Activated T-cell treated with anti-CD3 and anti-CD28 coated beads, Interleukin-2, amount 50 U/mL, for 24 hours (primary cell): ENCODE results near the gene CARD11.

Experiments used
- DNase-seq: peaks from one replicate; pipeline ENCODE4 v3.0.0-alpha.2; 2020
- H3K27ac Mint-ChIP-seq: 2 replicates; pipeline ENCODE4 v1.8.0; 2020; ENCODE audit warnings: mild to moderate bottlenecking, mixed read lengths
- H3K27me3 Mint-ChIP-seq: 2 replicates; pipeline ENCODE4 v1.8.0; 2020; ENCODE audit warnings: mixed read lengths
- H3K36me3 Mint-ChIP-seq: 2 replicates; pipeline ENCODE4 v1.8.0; 2020; ENCODE audit warnings: low read depth, mixed read lengths
- H3K4me1 Mint-ChIP-seq: 2 replicates; pipeline ENCODE4 v1.8.0; 2020; ENCODE audit warnings: low read depth, mixed read lengths
- H3K4me3 Mint-ChIP-seq: 2 replicates; pipeline ENCODE4 v1.8.0; 2020; ENCODE audit warnings: mild to moderate bottlenecking, moderate library complexity, mixed read lengths
- H3K9me3 Mint-ChIP-seq: 2 replicates; pipeline ENCODE4 v1.8.0; 2020; ENCODE audit warnings: mixed read lengths

The CARD11 gene

GRCh38 chr7:2936301-2936700 is 107.4 kb downstream of the CARD11 start:
- H3K36me3 Mint-ChIP-seq = peaks cover 89% of the 10 kb centered on the region
- no peaks in the 10 kb centered on the region for H3K9me3 Mint-ChIP-seq
- H3K4me3 Mint-ChIP-seq = no peak overlapping the region
- H3K27me3 Mint-ChIP-seq = no peaks in the 10 kb centered on the region
- peaks cover 20% of the 10 kb centered on the region for H3K4me1 Mint-ChIP-seq
- DNase-seq = peak; percentile 9
- peak overlapping the region; percentile 28 for H3K27ac Mint-ChIP-seq

- H3K4me1 Mint-ChIP-seq = peaks cover 20% of the 10 kb centered on the region
- H3K27me3 Mint-ChIP-seq = no peaks in the 10 kb centered on the region
- H3K27ac Mint-ChIP-seq = peak overlapping the region; percentile 96
- peaks cover 92% of the 10 kb centered on the region for H3K36me3 Mint-ChIP-seq
- no peak overlapping the region for H3K4me3 Mint-ChIP-seq
- peak; percentile 28 for DNase-seq
- H3K9me3 Mint-ChIP-seq = no peaks in the 10 kb centered on the region
Measured at GRCh38 chr7:2934984-2935740, 108.5 kb downstream of the CARD11 start.

- no peak overlapping the region for H3K4me3 Mint-ChIP-seq
- H3K27ac Mint-ChIP-seq = peak overlapping the region; percentile 96
- no peaks in the 10 kb centered on the region for H3K9me3 Mint-ChIP-seq
- H3K27me3 Mint-ChIP-seq = no peaks in the 10 kb centered on the region
- DNase-seq = peak; percentile 52
- H3K36me3 Mint-ChIP-seq = peaks cover 89% of the 10 kb centered on the region
- H3K4me1 Mint-ChIP-seq = peaks cover 15% of the 10 kb centered on the region
Measured at GRCh38 chr7:2934211-2934731, 109.4 kb downstream of the CARD11 start.

GRCh38 chr7:2932402-2933251 is 111.0 kb downstream of the CARD11 start:
- DNase-seq = no peak
- Mint-ChIP-seq H3K4me3 (no peak overlapping the region), H3K27ac (peak overlapping the region; percentile 71), H3K9me3 (no peaks in the 10 kb centered on the region), H3K27me3 (no peaks in the 10 kb centered on the region), H3K36me3 (peaks cover 83% of the 10 kb centered on the region), H3K4me1 (peaks cover 13% of the 10 kb centered on the region)

- no peaks in the 10 kb centered on the region for H3K9me3 Mint-ChIP-seq
- peaks cover 13% of the 10 kb centered on the region for H3K4me1 Mint-ChIP-seq
- no peak overlapping the region for H3K4me3 Mint-ChIP-seq
- H3K36me3 Mint-ChIP-seq = peaks cover 82% of the 10 kb centered on the region
- peak overlapping the region; percentile 12 for H3K27ac Mint-ChIP-seq
- no peak for DNase-seq
- no peaks in the 10 kb centered on the region for H3K27me3 Mint-ChIP-seq
Measured at GRCh38 chr7:2931034-2931415, 112.6 kb downstream of the CARD11 start.

GRCh38 chr7:2930310-2931033 is 113.2 kb downstream of the CARD11 start:
- Mint-ChIP-seq H3K4me1 (peaks cover 13% of the 10 kb centered on the region), H3K4me3 (no peak overlapping the region), H3K27me3 (no peaks in the 10 kb centered on the region), H3K36me3 (peaks cover 85% of the 10 kb centered on the region), H3K9me3 (no peaks in the 10 kb centered on the region), H3K27ac (no peak overlapping the region)
- no peak for DNase-seq

- no peaks in the 10 kb centered on the region for H3K27me3 Mint-ChIP-seq
- peaks cover 10% of the 10 kb centered on the region for H3K4me1 Mint-ChIP-seq
- DNase-seq = no peak
- no peaks in the 10 kb centered on the region for H3K9me3 Mint-ChIP-seq
- peak overlapping the region; percentile 29 for H3K27ac Mint-ChIP-seq
- H3K4me3 Mint-ChIP-seq = no peak overlapping the region
- peaks cover 81% of the 10 kb centered on the region for H3K36me3 Mint-ChIP-seq
Measured at GRCh38 chr7:2929321-2930201, 114.1 kb downstream of the CARD11 start.

GRCh38 chr7:2928613-2929311 is 114.9 kb downstream of the CARD11 start:
- Mint-ChIP-seq H3K36me3 (peaks cover 78% of the 10 kb centered on the region), H3K4me3 (no peak overlapping the region), H3K9me3 (no peaks in the 10 kb centered on the region), H3K27ac (no peak overlapping the region), H3K27me3 (no peaks in the 10 kb centered on the region), H3K4me1 (peaks cover 2% of the 10 kb centered on the region)
- no peak for DNase-seq

GRCh38 chr7:2928256-2928612 is 115.4 kb downstream of the CARD11 start:
- DNase-seq = no peak
- H3K36me3 Mint-ChIP-seq = peaks cover 79% of the 10 kb centered on the region
- no peaks in the 10 kb centered on the region for H3K27me3 Mint-ChIP-seq
- no peaks in the 10 kb centered on the region for H3K9me3 Mint-ChIP-seq
- H3K27ac Mint-ChIP-seq = no peak overlapping the region
- H3K4me1 Mint-ChIP-seq = no peaks in the 10 kb centered on the region
- no peak overlapping the region for H3K4me3 Mint-ChIP-seq

- Mint-ChIP-seq H3K27ac (peak overlapping the region; percentile 68), H3K4me3 (no peak overlapping the region), H3K4me1 (no peaks in the 10 kb centered on the region), H3K36me3 (peaks cover 80% of the 10 kb centered on the region), H3K9me3 (no peaks in the 10 kb centered on the region), H3K27me3 (no peaks in the 10 kb centered on the region)
- no peak for DNase-seq
Measured at GRCh38 chr7:2927592-2927991, 116.1 kb downstream of the CARD11 start.

GRCh38 chr7:2926896-2927405 is 116.7 kb downstream of the CARD11 start:
- no peak overlapping the region for H3K4me3 Mint-ChIP-seq
- no peak overlapping the region for H3K27ac Mint-ChIP-seq
- H3K4me1 Mint-ChIP-seq = no peaks in the 10 kb centered on the region
- no peaks in the 10 kb centered on the region for H3K9me3 Mint-ChIP-seq
- H3K36me3 Mint-ChIP-seq = peaks cover 80% of the 10 kb centered on the region
- H3K27me3 Mint-ChIP-seq = no peaks in the 10 kb centered on the region
- DNase-seq = no peak

GRCh38 chr7:2926120-2926895 is 117.4 kb downstream of the CARD11 start:
- peak; percentile 22 for DNase-seq
- Mint-ChIP-seq H3K9me3 (no peaks in the 10 kb centered on the region), H3K4me3 (no peak overlapping the region), H3K27me3 (no peaks in the 10 kb centered on the region), H3K36me3 (peaks cover 81% of the 10 kb centered on the region), H3K4me1 (no peaks in the 10 kb centered on the region), H3K27ac (peak overlapping the region; percentile 39)
